ENCODE results near the gene MAP2. TPM values are rescaled to one million over a fixed set of nuclear protein-coding genes. Genes with fewer than 3 reads are reported as not detected.

MAP2 gene
- total and polyA plus RNA-seq, 2 donors from 2014 or later, result 3.6 to 11.4 TPM

GRCh38 chr2:209600341-209601171 is 176.7 kb downstream of the MAP2 start:
- FAIRE-seq (no peak), DNase-seq (no peak)
- intact Hi-C loops (cut with DNase I), result no loop called here
- TF ChIP-seq CTCF (IDR thresholded peaks at IDR 0.05; ENCODE audit: borderline replicate concordance, extremely low read depth, insufficient read depth), result no peak
- Histone ChIP-seq H3K9me3 (ENCODE audit: control insufficient read depth in 2 of 3, insufficient read depth in 1 of 3, low read length in 3 of 3) (no peaks in the 10 kb centered on the region), H3K4me1 (ENCODE audit: control insufficient read depth in 2 of 3, insufficient read depth in 2 of 3, low read depth in 1 of 3, low read length in 3 of 3) (no peaks in the 10 kb centered on the region), H3K9ac (ENCODE audit: low read length in 3 of 3) (no peak overlapping the region), H3K4me3 (ENCODE audit: low read length in 3 of 3) (no peak overlapping the region), H3K27ac (ENCODE audit: low read depth in 2 of 2, low read length in 2 of 2) (no peak overlapping the region), H3K27me3 (ENCODE audit: control insufficient read depth, insufficient read depth, low read length) (no peaks in the 10 kb centered on the region), H3K36me3 (ENCODE audit: control insufficient read depth in 2 of 3, insufficient read depth in 3 of 3, low read length in 3 of 3) (no peaks in the 10 kb centered on the region)

GRCh38 chr2:209601497-209601896 is 177.7 kb downstream of the MAP2 start:
- no peak overlapping the region for H3K9ac ChIP-seq (ENCODE audit: low read length in 3 of 3)
- no peak overlapping the region for H3K4me3 ChIP-seq (ENCODE audit: low read length in 3 of 3)
- DNase-seq (no peak), FAIRE-seq (no peak)
- no peaks in the 10 kb centered on the region for H3K9me3 ChIP-seq (ENCODE audit: control insufficient read depth in 2 of 3, insufficient read depth in 1 of 3, low read length in 3 of 3)
- no peak overlapping the region for H3K27ac ChIP-seq (ENCODE audit: low read depth in 2 of 2, low read length in 2 of 2)
- intact Hi-C loops (cut with DNase I), result no loop called here
- TF ChIP-seq CTCF (IDR thresholded peaks at IDR 0.05; ENCODE audit: borderline replicate concordance, extremely low read depth, insufficient read depth), result no peak
- no peaks in the 10 kb centered on the region for H3K27me3 ChIP-seq (ENCODE audit: control insufficient read depth, insufficient read depth, low read length)
- H3K36me3 ChIP-seq (ENCODE audit: control insufficient read depth in 2 of 3, insufficient read depth in 3 of 3, low read length in 3 of 3), result no peaks in the 10 kb centered on the region
- no peaks in the 10 kb centered on the region for H3K4me1 ChIP-seq (ENCODE audit: control insufficient read depth in 2 of 3, insufficient read depth in 2 of 3, low read depth in 1 of 3, low read length in 3 of 3)

GRCh38 chr2:209602259-209602658 is 178.4 kb downstream of the MAP2 start:
- no peak for TF ChIP-seq CTCF (IDR thresholded peaks at IDR 0.05; ENCODE audit: borderline replicate concordance, extremely low read depth, insufficient read depth)
- intact Hi-C loops (cut with DNase I), result no loop called here
- DNase-seq, result no peak
- Histone ChIP-seq H3K4me1 (ENCODE audit: control insufficient read depth in 2 of 3, insufficient read depth in 2 of 3, low read depth in 1 of 3, low read length in 3 of 3) (no peaks in the 10 kb centered on the region), H3K9me3 (ENCODE audit: control insufficient read depth in 2 of 3, insufficient read depth in 1 of 3, low read length in 3 of 3) (no peaks in the 10 kb centered on the region), H3K27me3 (ENCODE audit: control insufficient read depth, insufficient read depth, low read length) (no peaks in the 10 kb centered on the region), H3K4me3 (ENCODE audit: low read length in 3 of 3) (no peak overlapping the region), H3K36me3 (ENCODE audit: control insufficient read depth in 2 of 3, insufficient read depth in 3 of 3, low read length in 3 of 3) (no peaks in the 10 kb centered on the region), H3K9ac (ENCODE audit: low read length in 3 of 3) (no peak overlapping the region), H3K27ac (ENCODE audit: low read depth in 2 of 2, low read length in 2 of 2) (no peak overlapping the region)
- FAIRE-seq, result no peak
